Ovary (tissue), 3 donors: ENCODE results near the gene LRIG3.

ENCODE experiments used
- POLR2A ChIP-seq: fragments of 450-650 bp; IDR thresholded peaks from one replicate; pipeline ENCODE4 v1.6.1; 2017; ENCODE audit warnings: antibody characterized with exemption, mild to moderate bottlenecking, moderate library complexity
- TF ChIP-seq, protein P1 (sequence below), 3 donors: fragments of 450-650 bp in 2 of 3; fragments of 200-600 bp in 1 of 3; IDR thresholded peaks; one replicate each; pipeline versions ENCODE4 v1.5.1 to v1.8.0; 2016 to 2022; ENCODE audit warnings: antibody characterized with exemption in 3 of 3, mild to moderate bottlenecking in 1 of 3
- donor health status: DM: no; HTN: no; CAD: no.

DNA sequence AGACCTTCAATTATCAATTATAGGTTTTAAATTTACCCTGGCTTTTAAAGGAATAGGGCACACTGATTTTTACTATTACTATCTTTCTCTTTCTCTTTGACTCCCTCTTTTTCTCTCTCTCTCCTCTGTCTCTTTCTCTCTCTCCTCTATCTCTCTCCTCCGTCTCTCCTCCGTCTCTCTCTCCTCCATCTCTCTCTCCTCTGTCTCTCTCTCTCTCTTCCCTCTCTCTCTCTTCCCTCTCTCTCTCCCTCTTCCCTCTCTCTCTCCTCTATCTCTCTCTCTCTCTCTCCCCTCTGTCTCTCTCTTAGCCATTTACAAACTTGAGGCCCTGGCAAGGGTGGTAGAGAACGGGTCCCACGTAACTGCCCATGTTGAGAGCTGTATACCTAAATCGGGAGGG, 62.3 kb downstream of the LRIG3 start:
- no peak for TF ChIP-seq POLR2A
- TF ChIP-seq, protein P1, sequence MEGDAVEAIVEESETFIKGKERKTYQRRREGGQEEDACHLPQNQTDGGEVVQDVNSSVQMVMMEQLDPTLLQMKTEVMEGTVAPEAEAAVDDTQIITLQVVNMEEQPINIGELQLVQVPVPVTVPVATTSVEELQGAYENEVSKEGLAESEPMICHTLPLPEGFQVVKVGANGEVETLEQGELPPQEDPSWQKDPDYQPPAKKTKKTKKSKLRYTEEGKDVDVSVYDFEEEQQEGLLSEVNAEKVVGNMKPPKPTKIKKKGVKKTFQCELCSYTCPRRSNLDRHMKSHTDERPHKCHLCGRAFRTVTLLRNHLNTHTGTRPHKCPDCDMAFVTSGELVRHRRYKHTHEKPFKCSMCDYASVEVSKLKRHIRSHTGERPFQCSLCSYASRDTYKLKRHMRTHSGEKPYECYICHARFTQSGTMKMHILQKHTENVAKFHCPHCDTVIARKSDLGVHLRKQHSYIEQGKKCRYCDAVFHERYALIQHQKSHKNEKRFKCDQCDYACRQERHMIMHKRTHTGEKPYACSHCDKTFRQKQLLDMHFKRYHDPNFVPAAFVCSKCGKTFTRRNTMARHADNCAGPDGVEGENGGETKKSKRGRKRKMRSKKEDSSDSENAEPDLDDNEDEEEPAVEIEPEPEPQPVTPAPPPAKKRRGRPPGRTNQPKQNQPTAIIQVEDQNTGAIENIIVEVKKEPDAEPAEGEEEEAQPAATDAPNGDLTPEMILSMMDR (IDR thresholded peaks at IDR 0.05): no peak
